ENCODE measurements around the gene SPTLC1. TPM values are rescaled to one million over a fixed set of nuclear protein-coding genes. Genes with fewer than 3 reads are reported as not detected.

SPTLC1 gene
- polyA plus RNA-seq, 1 donor (not counting 4 experiments of a cell fraction or from before 2014, with no cell fraction given) = 123 TPM

GRCh38 chr9:92094655-92095054 is 20.6 kb downstream of the SPTLC1 start:
- H3K4me2 ChIP-seq (ENCODE audit: control insufficient read depth, extremely low read depth, insufficient read depth, low read depth, low read length) = no peak overlapping the region
- H3K27ac ChIP-seq (ENCODE audit: control insufficient read depth, insufficient read depth, low read length) = no peak overlapping the region
- FAIRE-seq (peak; percentile 17), DNase-seq (ENCODE audit: low read depth, low spot score) (no peak)
- H3K4me1 ChIP-seq (ENCODE audit: control insufficient read depth, extremely low read depth, insufficient read depth, low read length) = peaks cover 15% of the 10 kb centered on the region
- H4K20me1 ChIP-seq (ENCODE audit: control insufficient read depth, extremely low read depth, insufficient read depth, low read length) = no peaks in the 10 kb centered on the region
- H3K4me3 ChIP-seq (ENCODE audit: control insufficient read depth in 2 of 3, extremely low read depth in 1 of 3, insufficient read depth in 2 of 3, low read depth in 1 of 3, low read length in 3 of 3) = no peak overlapping the region
- TF ChIP-seq EZH2 (IDR thresholded peaks at IDR 0.05; ENCODE audit: low read length) = no peak
- H3K9me1 ChIP-seq (ENCODE audit: control insufficient read depth, extremely low read depth, insufficient read depth, low read length) = no peaks in the 10 kb centered on the region
- dilution Hi-C loops (cut with MboI; ENCODE audit: extremely low pct_ligation_motif_present, low sequenced_read_pairs) = no loop called here
- H2AFZ ChIP-seq (ENCODE audit: control insufficient read depth, low read length) = no peak overlapping the region
- peaks cover 49% of the 10 kb centered on the region for H3K79me2 ChIP-seq (ENCODE audit: control insufficient read depth, insufficient read depth, low read length)
- H3K9ac ChIP-seq (ENCODE audit: control insufficient read depth, extremely low read depth, insufficient read depth, low read length) = no peak overlapping the region
- no peaks in the 10 kb centered on the region for H3K27me3 ChIP-seq (ENCODE audit: control insufficient read depth, extremely low read depth, insufficient read depth, low read length)
- H3K36me3 ChIP-seq (ENCODE audit: control insufficient read depth in 2 of 2, extremely low read depth in 1 of 2, insufficient read depth in 2 of 2, low read length in 2 of 2) = peaks cover 0 to 4% of the 10 kb centered on the region in 2 experiments
- no peaks in the 10 kb centered on the region for H3K9me3 ChIP-seq (ENCODE audit: control insufficient read depth, low read depth, low read length)

GRCh38 chr9:92077888-92078287 is 37.3 kb downstream of the SPTLC1 start:
- no peaks in the 10 kb centered on the region for H3K4me1 ChIP-seq (ENCODE audit: control insufficient read depth, extremely low read depth, insufficient read depth, low read length)

More at GRCh38 chr9:92077888-92078287, 37.3 kb downstream of the SPTLC1 start:
- TF ChIP-seq CTCF (optimal IDR thresholded peaks at IDR 0.05 in 1 of 3, IDR thresholded peaks at IDR 0.05 in 1 of 3, conservative IDR thresholded peaks at IDR 0.05 in 1 of 3; ENCODE audit: extremely low read depth in 1 of 3, insufficient read depth in 2 of 3, low read length in 3 of 3) = no peak
- no peak for TF ChIP-seq EZH2 (IDR thresholded peaks at IDR 0.05; ENCODE audit: low read length)
- peaks cover 3% of the 10 kb centered on the region for H3K79me2 ChIP-seq (ENCODE audit: control insufficient read depth, insufficient read depth, low read length)
- DNase-seq (ENCODE audit: low read depth, low spot score) (no peak), FAIRE-seq (no peak)
- H3K9me1 ChIP-seq (ENCODE audit: control insufficient read depth, extremely low read depth, insufficient read depth, low read length) = no peaks in the 10 kb centered on the region
- H4K20me1 ChIP-seq (ENCODE audit: control insufficient read depth, extremely low read depth, insufficient read depth, low read length) = no peaks in the 10 kb centered on the region
- H3K4me2 ChIP-seq (ENCODE audit: control insufficient read depth, extremely low read depth, insufficient read depth, low read depth, low read length) = no peak overlapping the region
- H3K9ac ChIP-seq (ENCODE audit: control insufficient read depth, extremely low read depth, insufficient read depth, low read length) = no peak overlapping the region
- no peaks in the 10 kb centered on the region for H3K27me3 ChIP-seq (ENCODE audit: control insufficient read depth, extremely low read depth, insufficient read depth, low read length)
- dilution Hi-C loops (cut with MboI; ENCODE audit: extremely low pct_ligation_motif_present, low sequenced_read_pairs) = no loop called here
- no peaks in the 10 kb centered on the region for H3K9me3 ChIP-seq (ENCODE audit: control insufficient read depth, low read depth, low read length)
- H3K27ac ChIP-seq (ENCODE audit: control insufficient read depth, insufficient read depth, low read length) = no peak overlapping the region
- H3K36me3 ChIP-seq (ENCODE audit: control insufficient read depth in 2 of 2, extremely low read depth in 1 of 2, insufficient read depth in 2 of 2, low read length in 2 of 2) = peaks cover 6 to 9% of the 10 kb centered on the region in 2 experiments
- H2AFZ ChIP-seq (ENCODE audit: control insufficient read depth, low read length) = no peak overlapping the region
- H3K4me3 ChIP-seq (ENCODE audit: control insufficient read depth in 2 of 3, extremely low read depth in 1 of 3, insufficient read depth in 2 of 3, low read depth in 1 of 3, low read length in 3 of 3) = no peak overlapping the region
